GM19324 (cell line): ENCODE measurements around the gene CLIC1.

Experiments
- ATAC-seq: cut with Tn5 transposase; IDR thresholded peaks from one replicate; pipeline ENCODE4 v1.9.1; 2021; ENCODE audit warnings: mild to moderate bottlenecking, moderate library complexity; ENCODE audit not compliant: unreplicated experiment, low FRiP score

Gene CLIC1

DNA sequence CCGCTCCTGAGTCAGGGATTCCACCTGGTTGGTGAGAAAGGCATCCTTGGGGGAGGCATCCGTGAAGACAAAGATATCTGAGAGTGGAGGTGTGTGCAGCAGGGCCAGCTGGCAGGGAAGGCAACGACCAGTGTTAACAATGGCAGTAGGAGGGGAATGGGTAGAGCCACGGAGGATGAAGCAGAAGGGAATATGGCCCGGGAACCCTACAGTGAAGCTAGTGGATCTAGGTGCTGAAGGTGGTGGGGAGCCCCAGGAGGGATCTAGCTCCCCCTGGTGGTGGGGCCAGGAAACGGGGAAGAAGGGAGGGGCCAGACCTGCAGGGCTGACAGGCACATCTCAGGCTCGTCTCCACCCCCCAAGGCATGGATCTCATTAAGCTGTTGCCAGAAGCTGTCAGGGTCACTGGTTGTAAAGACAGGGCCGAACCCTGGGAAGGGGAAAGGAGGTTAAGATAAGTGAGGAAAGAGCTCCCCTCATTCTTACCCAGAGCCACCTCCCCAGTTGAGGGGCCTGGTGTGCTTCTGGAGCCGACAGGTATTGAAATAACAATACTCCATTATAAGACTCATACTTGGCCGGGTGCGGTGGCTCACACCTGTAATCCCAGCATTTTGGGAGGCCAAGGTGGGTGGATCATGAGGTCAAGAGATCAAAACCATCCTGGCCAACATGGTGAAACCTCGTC is 33.5 kb upstream of the CLIC1 start:
- ATAC-seq, result no peak

DNA sequence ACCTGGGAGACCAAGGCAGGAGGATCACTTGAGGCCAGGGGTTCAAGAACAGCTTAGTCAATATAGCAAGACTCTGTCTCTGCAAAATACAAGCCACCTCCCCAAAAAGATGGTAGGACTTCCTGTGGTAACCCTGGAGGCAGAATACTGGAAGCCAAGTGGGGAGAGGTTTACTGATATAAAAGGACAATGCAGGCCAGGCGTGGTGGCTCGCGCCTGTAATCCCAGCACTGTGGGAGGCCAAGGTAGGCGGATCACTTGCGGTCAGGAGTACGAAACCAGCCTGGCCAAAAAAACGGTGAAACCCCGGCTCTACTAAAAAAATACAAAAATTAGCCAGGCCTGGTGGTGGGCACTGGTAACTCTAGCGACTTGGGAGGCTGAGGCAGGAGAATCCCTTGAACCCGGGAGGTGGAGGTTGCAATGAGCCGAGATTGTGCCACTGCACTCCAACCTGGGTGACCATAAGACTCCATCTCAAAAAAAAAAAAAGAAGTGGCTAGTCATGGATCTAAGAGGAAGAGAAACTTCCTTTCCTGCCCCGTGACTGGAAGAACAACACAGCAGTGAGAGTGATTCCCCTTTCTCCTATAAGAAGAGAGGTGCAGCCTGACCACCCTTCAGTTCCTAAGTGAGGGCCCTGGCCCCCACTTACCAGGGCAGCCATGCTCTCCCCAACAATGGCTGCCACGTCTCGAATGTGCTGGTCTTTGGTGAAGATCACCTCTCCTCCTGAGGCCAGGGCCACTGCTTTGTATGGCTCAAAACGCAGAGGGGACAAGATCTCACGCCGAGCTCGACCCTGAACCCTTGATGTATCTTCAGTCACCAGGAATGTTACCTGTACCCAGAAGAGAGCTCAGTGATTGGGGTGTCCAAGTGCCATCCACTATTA is 32.3 kb upstream of the CLIC1 start:
- no peak for ATAC-seq

DNA sequence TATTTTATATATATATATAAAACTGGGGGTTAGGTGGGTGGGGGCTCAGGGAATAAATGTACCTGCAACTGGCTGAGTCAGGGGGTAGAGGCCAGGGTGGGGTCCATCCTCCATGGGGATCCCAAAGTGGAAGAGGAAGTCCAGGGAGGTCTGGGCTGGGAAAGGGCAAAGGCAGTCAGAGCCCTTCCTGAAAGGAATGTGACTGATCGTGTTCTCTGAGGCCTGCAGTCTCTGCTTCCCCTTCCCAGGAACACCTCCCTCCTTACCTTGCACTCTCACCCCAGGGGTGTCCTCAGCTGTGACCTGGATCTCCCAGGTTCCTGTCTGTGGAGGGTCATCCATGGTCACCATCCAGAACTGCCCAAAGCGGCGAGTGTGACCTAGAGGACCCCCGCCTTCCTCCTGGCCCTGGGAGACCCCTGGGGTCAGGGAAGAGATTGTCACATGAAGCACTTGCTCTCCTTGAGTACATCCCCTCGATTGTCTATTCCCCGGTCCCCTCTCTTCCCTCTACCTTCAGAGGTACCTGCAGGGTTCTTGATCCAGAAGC is 30.8 kb upstream of the CLIC1 start:
- ATAC-seq, result no peak

DNA sequence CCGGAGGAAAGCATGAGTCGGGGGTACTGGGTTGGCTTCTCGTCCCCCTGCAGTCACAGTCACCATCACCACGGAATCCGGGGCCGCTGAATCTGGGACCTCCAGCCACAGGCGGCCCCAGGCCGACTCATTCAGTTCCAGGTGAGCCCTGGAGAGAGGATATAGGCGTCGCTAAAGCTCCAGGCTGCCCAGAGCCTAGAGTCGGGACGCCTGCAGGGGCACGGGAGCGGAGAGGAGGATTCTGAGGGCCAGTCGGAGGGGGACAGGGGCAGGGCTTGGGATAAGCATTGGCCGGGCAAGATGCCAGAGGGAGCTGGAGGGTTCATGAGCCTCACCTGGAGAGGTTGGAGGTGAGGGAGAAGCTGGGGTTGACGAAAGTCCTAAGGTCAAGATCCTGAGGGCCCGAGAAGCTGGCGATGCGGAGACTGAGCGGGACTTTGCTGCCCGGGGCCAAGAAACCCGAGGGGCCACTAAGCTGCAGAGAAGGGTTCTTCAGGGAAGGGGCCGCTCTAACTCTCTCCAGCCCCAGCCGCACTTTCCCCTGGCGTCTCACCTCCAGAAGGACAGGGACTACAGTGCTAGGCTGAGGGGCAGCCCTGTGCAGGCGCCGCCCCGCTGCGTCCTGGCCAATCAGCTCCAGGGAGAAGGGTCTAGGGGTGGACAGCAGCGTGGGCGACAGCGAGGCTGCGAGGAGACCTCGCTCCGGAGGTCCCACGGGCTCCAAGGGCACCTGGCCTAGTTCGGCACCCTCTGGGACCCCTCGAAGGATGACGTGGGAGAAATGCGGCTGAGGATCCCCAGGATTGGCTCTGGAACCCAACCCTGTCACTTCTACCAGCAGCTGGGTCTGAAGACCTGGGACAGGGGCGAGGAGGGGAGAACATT is 29.8 kb upstream of the CLIC1 start:
- no peak for ATAC-seq

DNA sequence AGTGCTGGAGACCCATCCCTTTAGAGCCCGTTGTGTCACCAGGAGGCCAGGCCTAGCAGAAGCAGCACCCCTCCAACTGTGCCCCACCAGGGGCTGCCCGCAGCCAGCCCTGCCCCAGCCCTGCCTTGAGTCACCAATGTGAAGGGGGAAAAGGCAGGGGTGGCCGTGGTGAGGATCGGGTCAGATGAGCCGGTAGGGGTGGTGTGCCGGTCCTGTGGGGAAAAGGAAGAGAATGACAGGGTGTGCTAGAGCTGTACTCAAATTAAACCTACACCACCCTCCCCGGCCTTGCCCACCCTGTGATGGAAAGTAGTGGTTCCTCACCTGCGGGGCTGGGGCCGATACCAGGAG is 29.2 kb upstream of the CLIC1 start:
- no peak for ATAC-seq

DNA sequence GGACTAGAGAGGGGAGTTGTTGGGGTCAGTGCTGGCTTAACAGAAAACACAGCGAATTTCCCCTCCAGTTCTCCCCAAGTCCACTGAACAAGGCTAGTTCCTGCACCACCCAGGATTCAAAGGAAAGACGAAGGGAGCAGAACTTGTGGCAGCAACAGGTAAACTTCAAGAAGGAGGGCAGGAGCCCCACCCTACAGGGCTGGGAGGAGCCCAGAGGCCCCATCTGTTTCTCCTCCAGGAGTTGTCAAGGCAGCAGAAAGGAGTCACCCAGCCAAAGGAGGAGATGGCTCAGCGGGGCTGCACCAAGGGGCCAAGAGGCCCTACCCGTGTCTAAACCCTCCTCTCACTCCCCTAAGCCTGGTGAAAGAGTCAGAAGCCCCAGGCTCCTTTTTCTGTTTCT is 27.9 kb upstream of the CLIC1 start:
- ATAC-seq, result no peak

DNA sequence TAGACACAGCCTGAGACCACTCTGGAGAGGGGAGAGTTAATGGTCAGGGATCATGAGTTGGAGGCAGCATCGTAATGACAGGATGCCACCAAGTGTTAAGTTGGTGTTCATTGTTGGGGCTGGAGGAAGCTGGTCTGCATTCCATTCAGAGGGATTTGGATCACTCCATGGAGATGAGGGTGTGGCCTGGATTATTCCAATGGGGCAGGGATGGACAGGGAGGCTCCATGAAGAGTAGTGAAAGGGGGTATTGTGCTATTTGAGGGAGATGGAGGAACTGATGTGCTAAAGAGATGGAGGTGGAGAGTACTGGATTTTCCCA is 27.2 kb upstream of the CLIC1 start:
- ATAC-seq, result no peak

DNA sequence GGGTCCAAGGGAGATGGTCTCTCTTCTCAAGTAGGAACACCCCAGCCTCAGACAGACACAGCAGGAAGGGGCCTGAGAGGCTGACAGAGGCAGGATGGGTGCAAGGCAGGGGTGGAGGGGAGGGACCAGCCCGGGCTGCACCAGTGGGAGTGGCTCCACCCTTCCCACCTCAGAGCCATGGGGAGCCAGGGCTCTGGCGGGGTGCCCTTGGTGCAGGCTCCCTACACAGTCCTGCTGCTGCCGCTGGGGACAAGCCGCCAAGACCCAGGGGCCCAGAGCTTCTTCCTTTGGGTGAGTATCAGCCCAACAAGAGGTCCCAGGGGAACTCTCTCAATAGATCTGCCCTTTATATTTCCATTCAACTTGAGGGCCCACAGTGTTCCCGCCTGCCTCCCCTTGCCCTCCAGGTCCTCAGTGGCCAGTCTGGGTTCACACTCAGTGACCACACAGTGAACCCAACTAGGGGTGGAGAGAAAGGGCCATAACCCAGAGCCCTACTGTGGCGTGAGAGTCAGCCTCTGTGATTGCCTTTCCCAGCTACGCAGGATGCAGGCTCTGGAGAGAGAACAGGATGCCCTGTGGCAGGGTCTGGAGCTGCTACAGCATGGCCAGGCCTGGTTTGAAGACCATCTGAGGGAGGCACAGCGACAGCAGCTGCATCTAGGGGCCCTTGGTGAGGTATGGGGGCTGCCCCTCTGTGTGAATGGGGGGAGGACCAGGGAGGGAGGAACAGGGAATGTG is 26.7 kb upstream of the CLIC1 start:
- ATAC-seq, result no peak

DNA sequence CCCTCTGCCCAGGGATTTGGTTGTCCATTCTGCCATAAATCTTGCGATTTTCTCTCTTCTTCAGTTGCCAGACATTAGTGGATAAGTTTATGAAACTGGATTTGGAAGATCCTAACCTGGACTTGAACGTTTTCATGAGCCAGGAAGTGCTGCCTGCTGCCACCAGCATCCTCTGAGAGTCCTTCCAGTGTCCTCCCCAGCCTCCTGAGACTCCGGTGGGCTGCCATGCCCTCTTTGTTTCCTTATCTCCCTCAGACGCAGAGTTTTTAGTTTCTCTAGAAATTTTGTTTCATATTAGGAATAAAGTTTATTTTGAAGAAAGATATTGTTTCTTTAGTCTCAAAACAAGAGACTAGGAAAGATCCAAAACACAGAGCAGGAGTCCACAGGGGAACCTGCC is 26.0 kb upstream of the CLIC1 start, which contains the start of gene SAPCD1:
TSS of gene SAPCD1 (plus strand) at position 301 of the 400 bp plus-strand sequence. CDS start 399 bp downstream, outside the sequence.
- ATAC-seq, result no peak

DNA sequence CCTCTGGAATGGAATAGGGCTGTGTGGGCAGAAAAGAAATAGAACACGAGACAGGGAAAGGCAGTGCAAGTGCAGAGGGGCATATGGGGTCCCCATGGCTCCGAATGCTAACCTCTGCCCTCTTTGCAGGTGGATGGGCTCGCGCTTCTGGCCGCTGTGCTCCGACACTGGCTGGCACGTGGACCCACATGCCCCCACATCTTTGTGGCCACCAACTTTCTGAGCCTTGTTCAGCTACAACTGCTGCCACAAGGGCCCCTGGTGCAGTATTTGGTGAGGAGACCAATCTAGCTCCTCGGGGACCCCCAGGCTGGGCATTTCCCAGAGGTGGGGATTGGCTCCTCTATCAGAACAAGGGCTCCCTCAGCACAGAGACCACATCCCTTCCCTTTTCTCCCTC is 25.0 kb upstream of the CLIC1 start:
- ATAC-seq, result no peak

DNA sequence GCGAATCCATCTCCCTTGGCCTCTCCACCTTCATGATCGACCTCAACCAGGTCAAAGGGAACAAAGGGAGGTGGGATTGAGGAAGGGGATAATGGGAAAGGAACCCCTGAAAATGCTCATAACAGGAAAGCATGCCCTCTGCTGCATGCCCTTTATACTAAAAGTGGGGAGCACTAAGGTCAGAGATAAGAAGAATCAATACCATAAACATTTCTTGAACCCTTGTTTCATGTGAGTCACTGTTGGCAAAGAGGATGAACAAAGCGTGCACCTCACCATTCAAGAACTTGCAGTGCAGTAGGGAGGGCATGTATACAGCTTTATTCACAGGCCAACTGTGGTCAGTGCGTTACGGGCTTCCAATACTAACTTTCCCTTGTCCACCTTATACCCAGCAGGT is 24.5 kb upstream of the CLIC1 start:
- ATAC-seq, result no peak

DNA sequence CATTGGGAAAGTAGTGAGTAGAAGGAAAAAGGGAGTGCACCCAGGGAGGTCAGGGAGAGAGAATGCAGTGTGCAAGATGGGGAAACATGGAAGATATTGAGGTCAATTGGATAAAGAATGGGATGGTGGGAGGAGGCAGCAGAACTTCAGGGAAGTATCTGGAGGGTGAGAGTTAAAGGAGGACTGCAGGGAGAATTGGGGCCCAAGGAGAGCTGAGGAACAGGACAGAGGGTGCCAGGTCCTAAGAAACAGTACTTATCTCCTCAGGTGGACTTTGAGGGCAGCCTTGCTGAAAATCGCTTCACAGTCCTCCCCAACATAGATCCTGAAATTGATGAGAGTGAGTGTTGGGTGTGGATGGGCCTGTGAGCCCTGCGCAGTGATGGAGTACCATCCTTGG is 22.0 kb upstream of the CLIC1 start:
- no peak for ATAC-seq

DNA sequence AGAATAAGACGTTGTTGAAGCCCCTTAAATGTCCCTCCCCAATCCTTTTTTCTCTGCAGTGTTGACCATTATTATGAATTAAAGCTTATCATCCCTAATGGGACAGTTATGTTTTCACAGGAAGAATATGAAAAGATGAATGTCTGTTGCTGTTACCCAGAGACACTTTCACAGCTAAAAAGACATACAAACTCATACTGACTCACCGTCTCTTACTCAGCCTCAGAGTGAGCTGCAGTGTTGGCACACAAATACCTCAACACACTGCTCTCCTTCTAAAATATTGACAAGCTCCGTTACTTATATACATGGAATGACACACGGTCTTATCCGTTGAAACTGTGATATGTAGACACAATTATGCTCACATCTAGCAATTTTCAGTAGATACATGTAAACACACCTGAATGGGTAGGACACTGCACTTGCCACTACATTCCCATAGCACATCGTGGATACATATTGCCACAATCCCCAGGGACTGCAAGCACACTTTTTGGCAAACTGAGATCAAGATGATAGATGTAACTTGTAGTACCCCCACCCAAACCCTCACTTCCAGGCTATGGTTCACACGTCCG is 16.5 kb upstream of the CLIC1 start:
- ATAC-seq, result no peak

DNA sequence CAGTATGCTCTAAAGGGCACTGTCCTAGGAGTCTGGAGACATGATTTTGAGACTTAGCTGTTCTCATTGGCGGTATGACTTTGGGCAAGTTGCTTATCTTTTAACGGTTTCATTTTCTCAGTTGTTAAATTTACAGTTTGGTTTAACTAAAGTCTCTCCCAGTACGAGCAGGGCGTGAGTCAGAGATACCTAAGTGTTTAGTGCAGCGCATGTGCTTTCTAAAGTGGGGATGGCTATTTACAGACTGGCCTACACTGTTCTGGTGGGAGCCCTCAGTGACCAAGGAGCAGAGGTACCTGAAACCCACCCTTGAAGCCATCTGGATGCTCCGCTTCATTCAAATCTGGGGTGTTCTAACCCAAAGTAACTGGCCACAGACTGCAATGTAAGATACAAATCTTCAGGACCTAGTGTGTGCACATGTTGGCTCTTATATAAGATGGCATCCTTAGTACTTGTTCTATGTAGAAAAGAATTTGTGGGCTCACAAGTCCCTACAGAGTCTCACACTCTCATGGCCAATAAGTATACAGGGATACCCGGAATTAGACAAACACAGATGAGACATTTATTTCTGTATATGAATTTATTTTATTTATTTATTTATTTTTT is 14.2 kb upstream of the CLIC1 start:
- no peak for ATAC-seq

DNA sequence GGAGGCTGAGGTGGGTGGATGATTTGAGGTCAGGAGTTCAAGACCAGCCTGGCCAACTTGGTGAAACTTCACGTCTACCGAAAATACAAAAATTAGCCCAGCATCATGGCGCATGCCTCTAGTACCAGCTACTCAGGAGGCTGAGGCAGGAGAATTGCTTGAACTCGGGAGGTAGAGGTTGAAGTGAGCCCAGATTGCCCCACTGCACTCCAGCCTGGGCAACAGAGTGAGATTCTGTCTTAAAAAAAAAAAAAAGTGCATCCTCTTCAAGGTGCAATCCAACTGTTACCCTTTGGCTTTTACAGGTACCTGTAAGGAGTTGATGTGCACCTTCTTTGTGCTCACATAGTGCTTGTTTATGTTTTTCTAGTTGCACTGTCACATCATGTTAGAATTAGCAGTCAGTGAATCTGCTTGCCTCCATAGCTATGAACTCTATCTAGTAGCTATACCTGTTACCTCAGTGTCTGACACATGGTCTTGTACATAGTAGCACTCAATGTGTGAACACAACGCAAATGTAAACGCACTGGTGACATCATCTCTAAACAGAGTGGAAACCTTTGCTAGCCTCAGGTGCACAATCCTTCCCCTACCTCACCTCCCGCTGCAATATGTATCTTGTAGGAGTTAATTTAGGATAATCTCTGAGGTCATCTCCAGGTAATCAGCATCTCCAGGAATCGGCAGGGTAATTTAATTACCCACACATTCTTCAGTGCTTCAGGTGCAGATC is 13.1 kb upstream of the CLIC1 start:
- no peak for ATAC-seq

DNA sequence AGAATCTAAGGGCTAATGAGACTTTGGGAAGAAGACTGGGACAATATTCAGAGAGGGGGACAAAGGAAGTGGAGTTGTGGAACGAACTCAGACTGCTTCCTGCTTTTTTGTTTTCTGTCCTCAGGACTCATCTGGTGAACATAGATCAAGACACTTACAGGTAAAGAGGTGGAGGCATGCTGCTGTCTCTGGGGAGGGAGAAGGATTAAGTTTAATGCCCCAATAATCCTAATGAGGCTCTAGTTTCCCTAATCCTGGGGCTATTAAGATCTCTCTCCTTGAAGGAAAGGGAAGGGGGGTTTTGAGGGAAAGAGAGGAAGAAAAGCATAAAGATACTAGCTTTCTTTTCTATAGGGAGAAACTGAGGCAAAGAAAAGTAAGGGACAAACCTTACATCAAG is 8.1 kb upstream of the CLIC1 start:
- ATAC-seq, result no peak

DNA sequence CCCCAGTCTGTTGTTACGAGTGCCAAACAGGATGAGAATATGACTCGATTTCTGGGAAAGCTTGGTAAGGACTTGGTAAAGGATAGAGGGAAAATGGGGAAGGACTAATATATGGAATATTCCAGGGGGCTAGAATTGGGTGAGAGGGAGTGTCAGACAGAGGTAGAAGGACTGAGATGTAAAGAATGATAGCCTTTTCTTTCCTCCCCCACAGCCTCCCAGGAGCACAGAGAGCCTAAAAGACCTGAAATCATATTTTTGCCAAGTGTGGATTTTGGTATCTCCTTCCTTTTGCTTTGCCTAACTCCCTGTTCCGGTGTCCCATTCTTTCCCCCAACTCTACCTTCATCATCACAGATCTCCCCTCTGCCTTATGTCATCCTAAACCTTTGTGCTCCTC is 6.6 kb upstream of the CLIC1 start:
- no peak for ATAC-seq

DNA sequence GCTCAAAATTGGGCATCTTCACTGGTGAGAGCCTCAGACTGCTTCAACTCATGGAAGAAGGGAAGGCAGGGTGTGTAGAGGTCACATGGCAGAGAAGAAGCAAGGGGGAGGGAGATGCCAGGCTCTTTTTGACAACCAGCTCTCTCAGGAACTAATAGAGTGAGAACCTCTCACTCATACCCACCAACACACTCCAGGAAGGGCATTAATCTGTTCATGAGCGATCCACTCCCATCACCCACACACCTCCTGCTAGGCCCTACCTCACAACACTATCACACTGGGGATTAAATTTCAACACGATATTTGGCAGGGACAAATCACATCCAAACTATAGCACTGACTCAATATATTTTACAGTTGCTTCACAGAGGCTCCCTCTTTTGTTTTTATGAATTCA is 5.5 kb upstream of the CLIC1 start:
- no peak for ATAC-seq
